Measurements from ENCODE around the gene LAS1L.
A peak's percentile ranks its signal among the peaks of the same experiment; 100 is the strongest.
"Not testable (repeated sequence)": the region's sequence is repeated elsewhere in the genome, so short reads cannot be mapped to it uniquely, and the experiment has no call there.

Gene LAS1L

GRCh38 chrX:65534450-65535292 lies at the start of gene LAS1L:
Gene LAS1L (minus strand): TSS chrX:65534787. CDS start chrX:65534715, 72 bp downstream.
- DNase-seq (ENCODE audit: low spot score) = peak; percentile 94

DNA sequence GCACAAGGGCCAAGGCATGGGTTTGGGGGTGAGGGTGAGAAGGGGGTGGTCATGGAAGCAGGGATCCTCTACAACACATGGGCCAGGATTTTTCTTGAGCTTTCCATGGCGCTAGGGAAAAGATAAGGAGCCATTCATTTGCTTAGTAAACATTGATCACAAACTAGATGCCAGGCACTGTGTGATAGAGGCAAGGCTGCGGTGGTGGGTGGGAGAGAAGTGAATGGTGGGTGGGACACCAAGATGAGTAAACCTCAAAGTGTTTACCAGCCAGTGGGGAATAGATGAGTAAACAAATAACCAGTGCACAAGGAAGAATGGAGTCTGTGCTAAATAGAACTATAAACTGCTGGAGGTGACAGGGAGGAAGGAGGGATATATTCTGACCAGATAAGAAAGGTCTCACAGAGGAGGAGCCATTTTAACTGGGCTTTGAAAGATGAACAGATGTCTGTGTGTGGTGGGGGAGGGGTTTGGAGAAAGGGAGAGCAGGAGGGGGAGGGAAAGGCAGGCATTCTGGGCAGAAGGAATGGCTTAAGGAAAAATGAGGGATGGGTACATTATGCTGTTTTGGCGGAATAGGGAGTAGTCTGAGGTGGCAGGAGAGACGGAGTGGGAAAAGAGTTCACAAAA lies 48.0 kb upstream of the LAS1L start:
- no peak for DNase-seq (ENCODE audit: low spot score)

DNA sequence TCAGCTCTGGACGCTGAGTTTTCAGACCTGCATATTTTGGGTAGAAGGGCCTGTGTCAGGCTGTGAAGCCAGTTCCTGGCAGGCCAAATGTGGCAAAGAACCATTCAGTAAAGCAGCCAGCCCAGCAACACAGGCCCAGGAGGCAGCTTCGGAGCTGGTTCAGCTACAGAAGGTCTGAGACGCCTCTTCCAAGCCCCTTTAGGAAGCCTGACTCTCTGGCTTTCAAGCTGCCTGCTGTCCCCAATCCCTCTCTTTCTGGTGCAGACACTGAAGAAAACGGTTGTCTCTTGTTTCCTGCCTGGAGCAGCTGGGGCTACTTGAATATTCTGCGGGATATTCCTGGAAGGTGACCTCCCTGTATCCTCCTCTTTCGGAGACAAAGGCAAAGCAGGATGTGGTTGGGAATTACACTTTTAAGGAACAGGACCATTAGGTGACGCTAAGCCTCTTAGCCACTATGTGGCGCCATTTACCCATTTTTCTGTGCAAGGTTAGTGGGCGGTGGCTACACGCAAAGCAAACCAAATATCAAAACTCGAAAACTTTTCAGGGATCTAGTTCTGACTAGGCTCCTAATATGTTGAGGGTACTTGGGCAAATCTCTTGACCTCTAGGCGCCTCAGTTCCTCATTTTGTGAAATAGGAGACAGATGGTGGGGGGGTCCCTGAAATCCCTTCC lies 47.2 kb upstream of the LAS1L start:
- DNase-seq (ENCODE audit: low spot score) = peak; percentile 64

- DNase-seq (ENCODE audit: low spot score) = no peak
Measured at GRCh38 chrX:65578346-65578745, 43.8 kb upstream of the LAS1L start.

GRCh38 chrX:65576160-65576559 lies 41.6 kb upstream of the LAS1L start:
- no peak for DNase-seq (ENCODE audit: low spot score)

- DNase-seq (ENCODE audit: low spot score) = no peak
Measured at GRCh38 chrX:65575022-65575421, 40.4 kb upstream of the LAS1L start.

- no peak for DNase-seq (ENCODE audit: low spot score)
Measured at GRCh38 chrX:65574356-65574755, 39.8 kb upstream of the LAS1L start.

DNA sequence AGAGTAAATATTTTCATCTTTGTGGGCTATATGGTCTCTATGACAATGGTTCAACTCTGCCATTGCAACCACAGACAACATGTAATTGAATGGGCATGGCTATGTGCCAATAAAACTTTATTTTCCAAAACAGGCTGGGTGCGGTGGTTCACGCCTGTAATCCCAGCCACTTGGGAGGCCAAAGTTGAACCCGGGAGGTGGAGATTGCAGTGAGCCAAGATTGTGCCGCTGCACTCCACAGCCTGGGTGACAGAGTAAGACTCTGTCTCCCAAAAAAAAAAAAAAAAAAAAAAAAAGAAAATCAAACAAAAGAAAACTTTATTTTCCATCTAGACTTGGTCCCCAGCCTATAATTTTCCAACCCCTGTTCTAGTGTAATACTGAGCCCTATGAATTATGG lies 38.4 kb upstream of the LAS1L start:
- DNase-seq (ENCODE audit: low spot score) = no peak

- DNase-seq (ENCODE audit: low spot score) = not testable (repeated sequence)
Measured at GRCh38 chrX:65562850-65563249, 28.3 kb upstream of the LAS1L start.

GRCh38 chrX:65551489-65552339 lies 17.1 kb upstream of the LAS1L start:
- DNase-seq (ENCODE audit: low spot score) = no peak

GRCh38 chrX:65551086-65551485 lies 16.5 kb upstream of the LAS1L start:
- DNase-seq (ENCODE audit: low spot score) = no peak

DNA sequence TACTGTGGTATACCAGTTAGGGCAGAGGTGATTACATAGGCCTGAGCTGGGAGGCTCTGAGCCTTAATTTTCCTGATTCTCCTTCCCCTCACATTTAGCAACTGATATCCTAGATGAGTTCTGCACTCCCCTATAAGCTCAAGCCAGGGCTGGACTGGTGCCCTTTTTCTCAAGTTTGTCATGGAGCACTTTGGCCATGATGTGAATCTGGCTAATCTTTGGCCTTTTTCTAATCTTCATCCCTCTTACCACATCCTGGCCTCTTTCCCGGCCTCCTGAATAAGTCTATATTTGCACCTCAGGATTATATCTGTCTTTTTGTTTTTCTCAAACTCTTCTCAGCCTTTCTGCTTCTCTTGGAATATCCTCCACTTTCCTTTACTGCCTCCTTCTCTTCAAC lies 10.9 kb upstream of the LAS1L start:
- no peak for DNase-seq (ENCODE audit: low spot score)

DNA sequence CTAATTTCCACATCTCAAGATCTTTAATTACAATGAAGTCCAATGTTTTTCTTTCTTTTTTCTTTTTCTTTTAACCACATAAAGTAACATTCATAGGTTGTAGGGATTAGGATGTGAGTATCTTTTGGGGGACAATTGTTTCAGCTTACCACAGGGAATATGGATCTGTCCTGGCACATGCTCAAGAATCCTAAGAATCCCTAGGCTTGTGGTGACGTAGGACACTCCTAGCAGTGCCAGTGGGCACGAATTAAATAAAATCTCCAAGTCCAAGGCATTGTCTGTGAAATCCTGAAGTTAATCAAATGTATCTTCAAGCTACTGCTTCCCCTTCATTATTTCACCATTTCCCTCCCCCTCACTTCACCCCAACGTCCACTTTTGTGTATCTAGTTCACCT lies 2.6 kb upstream of the LAS1L start:
- DNase-seq (ENCODE audit: low spot score) = no peak

GRCh38 chrX:65536291-65536690 lies 1.7 kb upstream of the LAS1L start:
- DNase-seq (ENCODE audit: low spot score) = no peak

- no peak for DNase-seq (ENCODE audit: low spot score)
Measured at GRCh38 chrX:65532016-65532415, 2.6 kb downstream of the LAS1L start.

DNA sequence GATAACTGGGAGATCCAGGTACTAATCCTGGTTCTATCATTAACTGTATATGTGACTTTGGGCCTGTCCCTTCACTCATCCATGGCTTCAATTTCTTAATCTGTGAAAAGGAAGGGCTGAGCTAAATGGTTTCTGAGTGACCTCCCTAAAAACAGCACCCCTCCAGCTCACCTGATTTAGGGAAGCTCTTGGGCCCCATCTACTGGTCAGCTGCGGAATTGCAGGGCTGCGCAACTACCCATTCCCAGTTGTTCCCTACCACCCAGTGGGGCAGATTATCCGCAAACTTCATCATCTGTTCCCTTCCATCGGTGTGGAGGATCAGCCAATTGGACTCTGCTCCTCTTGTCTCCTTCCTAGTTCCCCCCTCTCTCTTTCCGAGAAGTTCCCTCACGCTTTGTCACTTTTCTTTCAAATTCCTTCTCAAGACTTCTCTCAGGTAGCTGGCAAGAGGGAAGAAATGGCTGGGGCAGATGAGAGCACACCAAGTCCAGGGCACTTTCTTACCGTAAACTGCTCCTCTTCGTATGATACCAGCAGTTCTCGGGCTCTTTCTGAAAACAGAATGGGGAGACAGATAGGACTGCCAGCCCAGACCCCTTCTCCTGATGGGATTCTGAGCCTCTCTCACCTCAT lies 5.8 kb downstream of the LAS1L start:
- DNase-seq (ENCODE audit: low spot score) = peak; percentile 50

GRCh38 chrX:65528293-65528692 lies 6.3 kb downstream of the LAS1L start:
- no peak for DNase-seq (ENCODE audit: low spot score)

- no peak for DNase-seq (ENCODE audit: low spot score)
Measured at GRCh38 chrX:65524139-65524538, 10.4 kb downstream of the LAS1L start.

DNA sequence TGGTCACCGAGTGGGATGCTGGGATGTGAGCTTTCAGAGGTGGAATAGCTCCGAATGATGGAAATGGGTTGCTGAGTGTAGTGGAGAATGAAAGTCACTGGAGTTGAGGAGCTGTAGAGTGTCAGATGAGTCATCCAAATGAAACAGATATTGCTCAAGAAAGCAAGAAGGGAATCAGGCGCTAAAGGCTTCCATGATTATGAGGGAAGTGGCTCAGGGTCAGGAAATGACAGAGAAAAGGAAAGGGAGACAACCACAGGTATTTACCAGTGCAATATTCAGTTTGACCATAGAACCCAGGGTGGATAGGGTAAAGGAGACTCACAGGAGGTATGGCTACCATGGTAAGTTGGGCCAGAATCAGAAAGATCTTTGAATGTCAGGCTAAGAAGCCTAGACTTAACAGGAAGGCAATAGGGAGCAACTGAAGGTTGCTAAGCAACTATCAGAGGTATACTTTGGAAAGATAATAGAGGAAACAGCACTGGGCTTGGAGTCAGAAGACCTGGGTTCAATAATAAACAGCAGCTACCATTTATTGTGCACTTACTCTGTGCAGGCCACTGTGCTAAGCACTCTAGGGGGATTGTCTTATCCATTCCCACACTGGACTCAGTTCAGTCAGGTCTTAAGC lies 11.7 kb downstream of the LAS1L start:
- DNase-seq (ENCODE audit: low spot score) = no peak

- DNase-seq (ENCODE audit: low spot score) = not testable (repeated sequence)
Measured at GRCh38 chrX:65519530-65519929, 15.1 kb downstream of the LAS1L start.

GRCh38 chrX:65518980-65519379 lies 15.6 kb downstream of the LAS1L start:
- not testable (repeated sequence) for DNase-seq (ENCODE audit: low spot score)

Data from CD4-positive, alpha-beta T cell treated with Interleukin-15 for 4 hours (primary cell).